ENCODE results near the gene TBC1D8.
A peak's percentile ranks its signal among the peaks of the same experiment; 100 is the strongest.

TBC1D8 gene

GRCh38 chr2:101014264-101014857, 136.8 kb downstream of the TBC1D8 start:
- no peak for DNase-seq
- H3K36me3 Mint-ChIP-seq (ENCODE audit: low read depth), result peaks cover 93% of the 10 kb centered on the region
- no peak overlapping the region for H3K4me3 Mint-ChIP-seq
- no peak for TF ChIP-seq CTCF (IDR thresholded peaks at IDR 0.05)
- H3K9me3 Mint-ChIP-seq, result peaks cover 24% of the 10 kb centered on the region
- H3K27me3 Mint-ChIP-seq (ENCODE audit: low read depth, poor library complexity), result peaks cover 5% of the 10 kb centered on the region
- no peak overlapping the region for H3K27ac Mint-ChIP-seq
- no peaks in the 10 kb centered on the region for H3K4me1 Mint-ChIP-seq

- Mint-ChIP-seq H3K27ac (no peak overlapping the region), H3K36me3 (ENCODE audit: low read depth) (peaks cover 94% of the 10 kb centered on the region), H3K4me3 (no peak overlapping the region), H3K9me3 (peaks cover 24% of the 10 kb centered on the region), H3K4me1 (peaks cover 12% of the 10 kb centered on the region), H3K27me3 (ENCODE audit: low read depth, poor library complexity) (peaks cover 5% of the 10 kb centered on the region)
- peak; percentile 80 for TF ChIP-seq CTCF (IDR thresholded peaks at IDR 0.05)
- DNase-seq, result peak; percentile 45
Observed at GRCh38 chr2:101012706-101013181, 138.4 kb downstream of the TBC1D8 start.

GRCh38 chr2:101012054-101012705, 139.0 kb downstream of the TBC1D8 start:
- no peak for TF ChIP-seq CTCF (IDR thresholded peaks at IDR 0.05)
- Mint-ChIP-seq H3K27me3 (ENCODE audit: low read depth, poor library complexity) (peaks cover 5% of the 10 kb centered on the region), H3K36me3 (ENCODE audit: low read depth) (peaks cover 94% of the 10 kb centered on the region), H3K27ac (peak overlapping the region; percentile 96), H3K4me3 (no peak overlapping the region), H3K4me1 (peaks cover 12% of the 10 kb centered on the region), H3K9me3 (peaks cover 24% of the 10 kb centered on the region)
- no peak for DNase-seq

GRCh38 chr2:101011152-101011551, 140.0 kb downstream of the TBC1D8 start:
- no peak for DNase-seq
- peaks cover 24% of the 10 kb centered on the region for H3K9me3 Mint-ChIP-seq
- H3K4me3 Mint-ChIP-seq, result no peak overlapping the region
- peaks cover 14% of the 10 kb centered on the region for H3K4me1 Mint-ChIP-seq
- H3K27ac Mint-ChIP-seq, result peak overlapping the region; percentile 96
- no peak for TF ChIP-seq CTCF (IDR thresholded peaks at IDR 0.05)
- peaks cover 98% of the 10 kb centered on the region for H3K36me3 Mint-ChIP-seq (ENCODE audit: low read depth)
- peaks cover 5% of the 10 kb centered on the region for H3K27me3 Mint-ChIP-seq (ENCODE audit: low read depth, poor library complexity)

- TF ChIP-seq CTCF (IDR thresholded peaks at IDR 0.05), result no peak
- Mint-ChIP-seq H3K4me3 (no peak overlapping the region), H3K4me1 (peaks cover 48% of the 10 kb centered on the region), H3K27me3 (ENCODE audit: low read depth, poor library complexity) (peaks cover 2% of the 10 kb centered on the region), H3K27ac (peak overlapping the region; percentile 80), H3K9me3 (peaks cover under 1% of the 10 kb centered on the region), H3K36me3 (ENCODE audit: low read depth) (peaks cover 92% of the 10 kb centered on the region)
- no peak for DNase-seq
Observed at GRCh38 chr2:101007415-101008345, 143.5 kb downstream of the TBC1D8 start.
